NCI-H1092 (cell line): ENCODE data around the gene PRDM11.

Experiments
- DNase-seq: peaks from one replicate; lab custom pipeline; 2025; lab: John Stamatoyannopoulos, UW

The PRDM11 gene

DNA sequence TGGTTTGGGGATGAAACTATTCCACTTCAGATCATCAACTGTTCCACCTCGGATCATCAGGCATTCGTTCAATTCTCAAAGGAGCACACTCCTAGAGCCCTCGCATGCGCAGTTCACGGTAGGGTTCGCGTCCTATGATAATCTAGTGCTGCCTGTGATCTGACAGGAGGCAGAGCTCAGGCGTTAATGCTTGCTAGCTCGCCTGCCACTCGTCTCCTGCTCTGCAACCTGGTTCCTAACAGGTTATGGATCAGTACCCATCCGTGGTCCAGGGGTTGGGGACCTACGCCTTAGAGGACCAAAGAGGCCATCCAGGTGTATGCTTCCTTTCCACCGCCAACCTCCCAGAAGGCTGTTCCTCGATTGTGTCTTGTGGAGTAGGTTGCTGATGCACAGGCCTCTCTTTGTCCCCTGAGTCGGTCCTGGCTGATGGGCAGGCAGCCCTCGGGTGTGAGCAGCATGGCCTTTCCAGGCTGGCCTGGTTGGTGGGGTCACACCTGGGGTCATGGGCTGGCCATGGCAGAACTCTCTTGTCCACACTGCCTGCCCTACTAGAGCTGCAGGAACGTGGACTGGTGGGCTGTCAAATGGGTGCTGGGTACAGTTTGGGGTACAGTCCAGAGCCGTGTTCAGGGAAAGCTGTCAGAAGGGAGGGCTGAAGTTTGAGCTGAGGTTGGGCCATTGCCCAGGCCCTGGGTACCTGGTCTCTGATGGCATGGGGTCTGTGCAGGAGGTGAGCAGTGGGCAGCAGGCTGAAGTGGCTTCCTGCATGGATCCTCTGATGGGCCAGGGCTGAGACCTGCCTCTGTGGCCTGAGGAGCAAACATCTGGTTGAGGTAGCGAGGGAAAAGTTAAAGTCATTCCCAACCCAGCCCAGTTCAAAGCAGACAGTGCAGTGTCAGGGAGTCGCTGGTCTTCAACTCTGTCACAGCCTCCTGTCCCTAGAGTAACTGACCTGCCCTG lies 11.1 kb downstream of the PRDM11 start:
- no peak for DNase-seq

DNA sequence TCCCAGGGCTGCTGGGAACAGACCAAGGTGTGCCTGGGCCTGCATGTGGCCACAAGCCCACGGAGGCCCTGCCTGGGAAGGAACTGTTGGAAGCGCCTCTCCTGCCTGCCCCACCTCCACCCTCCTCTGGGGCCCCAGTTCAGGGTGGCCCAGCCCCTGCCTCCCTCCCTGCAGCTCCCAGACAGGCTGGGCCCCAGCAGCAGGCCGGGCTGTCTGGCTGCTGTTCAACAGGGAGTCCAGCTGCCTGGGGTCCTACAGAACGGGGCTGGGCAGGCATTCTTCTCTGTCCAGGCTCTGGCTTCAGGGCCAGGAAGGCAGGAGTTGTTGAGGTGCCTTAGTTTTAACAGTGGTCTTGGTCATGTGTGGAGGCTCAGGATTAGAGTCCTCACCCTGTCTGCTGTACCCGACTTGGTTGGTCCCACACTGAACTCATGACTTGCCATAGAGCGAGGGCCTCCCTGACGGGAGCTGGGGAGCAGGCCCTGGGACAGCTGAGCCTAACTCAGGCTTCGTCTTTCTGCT lies 11.8 kb downstream of the PRDM11 start:
- no peak for DNase-seq

DNA sequence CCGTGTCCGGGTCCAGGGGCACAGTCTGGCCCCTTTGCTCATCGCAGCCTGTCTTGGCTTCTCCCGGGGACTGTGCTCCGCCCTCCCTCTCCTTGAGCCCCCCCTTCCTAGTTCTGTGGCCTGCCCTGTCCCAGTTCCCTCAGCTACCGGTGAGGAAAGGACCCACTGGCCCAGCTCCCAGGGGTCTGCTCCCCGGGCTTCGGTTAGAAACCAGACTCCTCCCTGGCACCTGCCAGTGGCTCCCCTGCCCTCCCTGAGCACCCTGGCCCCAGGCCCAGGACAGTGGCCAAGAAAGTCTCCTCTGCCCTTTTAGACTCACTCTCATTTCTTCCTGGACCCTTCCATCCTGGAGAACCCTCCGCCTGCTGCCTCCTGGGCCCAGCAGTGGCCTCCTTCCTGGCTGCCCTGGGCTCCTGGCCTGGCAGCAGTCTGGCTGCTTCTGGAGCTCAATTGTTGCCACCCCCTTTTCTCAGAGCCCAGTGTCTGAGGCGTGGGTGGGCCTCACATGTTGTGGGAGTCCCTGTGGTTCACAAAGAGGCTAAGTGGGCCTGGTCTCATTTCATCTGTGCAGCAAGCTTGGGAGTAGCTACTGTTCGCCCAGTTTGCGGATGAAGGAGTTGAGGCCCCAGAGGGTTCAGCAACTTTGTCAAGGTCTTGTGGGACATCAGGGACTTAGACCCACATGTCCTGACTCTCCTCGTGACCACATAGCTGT lies 12.6 kb downstream of the PRDM11 start:
- no peak for DNase-seq

DNA sequence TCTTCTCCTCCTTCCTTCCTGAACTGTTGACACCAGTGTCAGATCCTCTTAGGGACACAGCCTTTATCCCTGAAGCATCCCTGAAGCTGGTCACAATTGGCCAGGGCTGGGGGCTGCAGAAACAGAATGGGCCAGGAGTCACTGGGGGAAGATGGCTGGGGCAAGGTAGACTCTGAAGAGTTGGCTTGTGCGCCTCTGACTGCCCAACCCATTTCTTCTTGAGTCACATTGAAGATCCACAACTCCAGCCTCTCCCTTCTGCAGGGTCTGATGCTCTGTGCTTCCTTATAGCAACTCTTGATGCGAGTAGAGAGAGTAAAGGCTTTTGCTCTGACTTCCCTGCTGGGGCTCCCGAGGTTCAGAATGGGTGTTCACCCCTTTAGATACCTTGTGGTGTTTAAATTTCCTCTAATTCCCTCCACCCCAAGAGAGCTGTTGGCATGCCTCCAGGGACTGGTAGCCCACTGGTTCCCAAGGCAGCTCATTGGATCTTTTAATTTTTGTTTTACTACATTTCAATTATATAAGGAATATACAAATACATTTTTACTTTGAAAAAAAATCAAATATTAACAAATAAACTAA lies 13.4 kb downstream of the PRDM11 start:
- no peak for DNase-seq

DNA sequence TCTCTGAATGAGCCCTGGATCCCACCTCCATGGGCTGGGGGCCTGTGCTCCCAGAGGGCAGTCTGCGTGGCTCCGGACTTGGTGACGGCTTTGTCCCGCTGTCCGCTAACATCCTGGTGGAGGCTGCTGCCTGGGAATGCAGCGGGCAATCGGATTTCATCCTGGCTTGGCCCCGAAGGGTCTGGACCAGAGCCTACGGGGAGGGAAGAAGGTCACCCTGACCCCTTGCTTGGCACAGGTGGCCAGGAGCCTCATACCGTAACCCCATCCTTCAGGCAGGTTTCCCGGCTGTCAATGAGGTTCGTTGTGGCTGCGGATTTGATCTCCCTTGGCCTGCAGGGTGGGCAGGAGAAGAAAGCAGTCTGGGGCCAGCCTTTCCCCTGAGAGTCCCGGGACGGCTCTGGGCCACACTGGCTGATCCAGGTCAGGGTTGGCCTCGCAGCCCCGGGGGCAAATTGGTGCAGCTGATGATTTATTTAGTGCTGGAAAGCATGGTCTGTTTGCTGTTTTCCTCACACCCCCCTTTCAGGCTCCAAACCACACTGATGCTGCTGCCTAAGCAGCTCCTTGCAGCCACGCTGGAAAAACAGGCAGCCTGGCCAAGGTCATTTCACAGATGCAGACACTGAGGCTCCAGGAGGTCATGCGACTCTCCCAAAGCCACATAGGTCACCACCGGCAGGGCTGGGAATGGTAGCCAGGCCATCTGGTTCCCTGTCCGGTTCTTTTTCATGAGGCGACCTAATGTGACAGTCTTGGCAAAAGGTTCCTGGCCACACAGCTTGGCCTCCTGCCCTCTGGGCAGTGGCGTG lies 15.0 kb downstream of the PRDM11 start:
- DNase-seq: no peak

DNA sequence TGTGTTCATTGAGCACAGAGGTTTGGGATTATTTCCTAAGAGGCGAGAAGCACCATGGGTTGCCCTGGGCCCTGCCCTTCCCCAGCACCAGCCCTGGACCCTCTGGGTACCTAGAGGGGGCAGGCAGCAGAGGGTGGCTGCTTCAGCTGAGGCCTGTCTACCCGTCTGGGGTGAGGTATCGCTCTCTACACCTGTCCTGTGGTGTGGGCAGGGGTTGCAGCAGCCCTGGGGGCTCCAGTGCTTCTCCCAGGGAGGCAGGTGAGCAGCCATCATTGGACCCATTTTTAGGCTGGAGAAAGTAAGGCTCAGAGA lies 15.6 kb downstream of the PRDM11 start:
- DNase-seq: no peak

DNA sequence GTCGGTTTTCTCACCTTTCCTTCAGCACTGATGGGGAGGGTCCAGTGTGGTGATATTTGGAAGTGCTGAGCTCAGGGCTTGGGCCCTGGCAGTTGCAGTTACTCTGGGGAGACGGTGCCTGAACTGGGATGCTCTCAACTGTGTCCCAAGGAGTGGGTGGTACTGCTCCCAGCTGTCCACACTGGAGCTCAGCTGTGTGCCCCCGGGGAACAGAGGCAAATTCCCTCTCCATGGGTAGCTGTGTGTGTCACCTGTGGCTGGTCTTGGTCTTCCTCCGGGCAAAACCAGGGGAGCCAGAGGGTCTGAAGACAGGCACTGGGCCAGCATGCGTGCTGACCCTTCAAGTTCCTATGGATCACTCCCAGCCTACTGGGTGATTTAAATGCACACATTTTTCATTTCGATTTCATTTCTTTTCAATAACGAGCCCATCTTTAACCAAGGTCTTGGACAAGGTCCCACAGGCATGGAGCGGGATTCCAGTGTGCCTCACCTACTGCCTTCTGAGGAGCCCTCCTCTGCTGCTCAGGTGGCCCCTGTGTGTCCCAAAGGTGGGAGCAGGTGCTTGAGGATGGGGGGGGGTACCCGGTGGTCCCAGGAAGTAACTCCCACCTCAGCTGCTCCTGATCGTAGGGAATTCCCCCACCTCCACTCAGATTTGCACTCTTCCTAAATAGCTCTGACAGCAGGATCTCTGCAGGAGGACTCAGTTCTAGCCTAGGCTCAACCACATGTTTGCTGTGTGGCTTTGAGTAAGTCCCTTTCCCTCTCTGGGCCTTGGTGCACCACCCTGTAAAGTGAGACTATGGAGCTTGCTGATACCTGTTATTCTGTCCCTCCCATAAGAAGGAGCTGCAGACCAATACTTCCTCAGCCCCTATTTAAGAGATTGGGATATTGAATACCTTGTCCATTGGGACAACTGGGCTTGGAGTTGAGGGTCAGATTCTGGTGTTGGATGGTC lies 16.8 kb downstream of the PRDM11 start:
- DNase-seq: no peak

DNA sequence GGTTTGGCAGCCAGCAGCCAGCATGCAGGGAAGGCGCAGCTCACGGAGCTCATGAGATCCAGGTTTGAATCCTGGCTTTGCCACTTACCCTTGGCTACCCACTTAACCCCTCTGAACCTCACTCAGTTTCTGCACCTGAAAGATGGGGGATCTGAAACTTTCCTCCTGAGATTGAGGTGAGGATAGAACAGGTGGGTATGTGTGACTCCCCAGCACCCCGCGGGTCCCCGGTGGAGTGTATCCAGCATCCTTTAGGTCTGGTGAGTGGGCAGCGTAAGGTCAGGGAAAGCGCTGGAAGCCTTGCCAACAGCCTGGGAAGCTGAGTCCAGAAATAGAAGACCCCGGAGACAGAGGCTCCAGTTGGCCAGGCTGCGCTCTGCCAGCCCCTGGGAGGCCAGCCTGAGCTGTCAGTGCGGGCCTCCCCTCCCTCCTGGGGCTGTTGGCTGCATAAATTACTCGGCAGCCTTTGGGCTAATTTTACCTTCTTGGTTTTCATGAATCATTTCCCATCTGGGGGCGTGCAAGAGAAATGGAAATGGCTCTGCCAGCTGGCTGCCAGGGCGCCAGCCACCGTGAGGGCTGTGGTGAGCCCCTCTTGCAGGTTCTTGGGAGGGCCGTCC lies 17.6 kb downstream of the PRDM11 start:
- no peak for DNase-seq

DNA sequence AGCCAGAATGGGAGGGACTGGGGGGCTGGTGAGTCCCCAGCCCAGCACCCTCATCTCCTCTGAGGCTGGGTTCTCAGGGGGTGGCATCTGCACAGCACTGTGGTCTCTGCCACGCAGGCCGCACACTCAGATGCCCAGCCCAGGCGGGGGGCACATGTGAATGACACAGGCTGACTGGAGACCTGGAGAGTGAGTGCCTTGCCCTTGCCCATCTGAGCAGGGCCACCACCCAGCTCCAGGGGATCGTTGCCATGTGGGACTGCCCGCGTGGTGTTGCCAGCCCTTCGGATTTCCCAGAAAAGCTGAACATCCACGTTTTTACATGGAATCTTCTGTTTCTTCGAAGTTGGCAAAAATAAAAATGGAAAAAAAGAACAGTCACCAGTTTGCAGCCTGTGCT lies 18.9 kb downstream of the PRDM11 start:
- DNase-seq: no peak

DNA sequence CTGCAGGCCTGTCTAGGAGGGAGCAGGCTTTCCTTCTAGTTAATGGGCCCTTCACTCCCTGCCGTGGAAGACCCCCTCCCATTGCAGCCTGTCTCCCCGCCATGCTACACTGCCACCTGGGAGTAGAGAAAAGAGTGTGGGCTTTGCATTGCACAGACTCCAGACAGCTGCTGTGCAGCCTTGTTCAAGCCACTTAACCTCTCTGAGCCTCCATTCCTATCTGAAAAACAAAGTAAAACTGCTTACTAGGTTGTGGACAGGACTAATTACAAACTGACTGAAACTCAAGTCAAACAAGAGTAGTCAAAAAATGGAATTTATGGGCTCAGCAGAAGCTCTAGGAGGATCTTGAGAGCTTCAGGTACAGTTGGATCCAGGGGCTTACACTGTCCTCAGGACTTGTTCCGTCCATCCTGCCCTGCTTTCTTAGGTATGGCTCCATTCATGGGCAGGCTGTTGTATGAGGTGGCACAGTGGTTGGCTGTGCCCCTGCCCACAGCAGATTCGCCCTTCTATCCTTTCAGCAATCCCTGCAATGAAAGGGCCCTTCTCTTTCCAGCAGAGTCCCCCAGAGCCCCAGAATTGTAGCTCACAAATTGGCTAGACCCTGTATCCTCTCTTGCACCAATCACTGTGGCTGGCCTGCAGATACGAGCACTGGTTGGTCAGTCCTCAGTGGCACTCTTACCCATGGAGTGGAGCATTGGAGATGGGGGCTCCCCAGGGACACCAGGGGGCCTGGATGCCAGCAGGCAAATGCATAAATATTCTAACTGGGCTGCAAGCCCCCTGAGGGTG lies 19.6 kb downstream of the PRDM11 start:
- no peak for DNase-seq

DNA sequence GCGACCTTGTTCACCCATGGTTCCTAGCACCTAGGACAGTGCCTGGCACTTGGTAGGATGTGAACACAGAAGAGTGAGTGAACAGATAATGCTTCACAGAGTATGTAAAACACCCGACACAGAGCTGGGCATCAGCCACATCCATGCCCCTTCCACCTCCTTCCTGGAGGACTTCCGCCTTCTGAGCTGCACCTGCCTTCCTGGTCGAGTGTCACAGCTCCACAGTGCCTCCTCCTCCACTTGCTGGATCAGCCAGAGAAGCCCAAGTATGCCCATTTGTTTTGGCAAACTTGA lies 20.1 kb downstream of the PRDM11 start:
- DNase-seq: no peak

DNA sequence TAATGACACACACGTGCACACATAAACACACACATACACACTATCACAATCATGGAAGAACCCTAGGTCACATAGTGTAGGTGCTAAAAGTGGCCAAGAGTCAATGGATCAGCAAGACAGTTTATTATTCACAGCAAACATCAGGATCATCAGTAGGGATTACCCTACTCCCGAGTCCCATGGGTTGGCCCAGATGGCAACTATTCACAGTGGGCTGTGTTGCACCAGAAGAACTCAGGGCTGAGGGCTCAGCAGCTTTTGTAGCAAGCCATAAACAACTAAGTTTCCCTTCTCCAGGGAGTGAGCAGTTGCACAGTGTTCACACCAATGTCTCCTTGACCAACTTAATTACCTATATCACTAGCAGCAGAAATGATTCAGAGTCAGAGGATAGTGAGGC lies 20.8 kb downstream of the PRDM11 start:
- DNase-seq: no peak

DNA sequence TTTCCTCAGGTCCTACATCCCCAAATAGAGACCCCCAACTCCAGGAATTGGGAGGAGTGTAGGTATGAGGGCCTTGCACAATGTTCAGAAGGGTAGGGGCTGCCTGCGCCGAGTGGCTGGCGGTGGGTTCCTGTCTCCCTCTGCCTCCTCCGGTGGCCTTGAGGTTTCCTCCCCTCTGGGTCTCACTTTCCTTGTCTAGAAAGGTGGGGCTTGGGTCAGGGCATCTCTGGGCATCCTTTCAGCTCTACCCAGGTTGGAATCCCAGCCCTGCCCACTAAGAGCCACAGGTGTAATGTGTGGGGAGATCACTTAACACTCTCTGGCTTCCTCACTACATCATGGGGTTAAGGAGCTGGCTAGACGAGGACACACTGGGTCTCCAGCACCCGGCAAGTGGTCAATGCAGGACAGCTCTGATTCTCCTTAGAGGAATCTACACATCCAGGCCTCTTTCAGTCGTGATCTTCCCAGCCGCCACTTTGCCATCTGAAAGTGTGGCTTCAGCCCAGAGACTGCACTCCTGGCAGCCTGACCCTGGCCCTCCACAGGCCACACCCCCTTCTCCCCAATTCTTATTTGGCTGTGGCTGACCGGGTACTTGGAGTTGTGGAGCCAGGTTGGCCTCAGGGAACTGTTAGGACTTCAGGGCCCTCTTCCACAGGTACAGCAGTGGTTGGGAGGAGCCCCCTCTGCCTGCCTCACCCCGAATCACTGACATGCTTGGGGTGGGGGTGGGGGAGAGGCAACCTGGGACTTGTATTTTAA lies 22.1 kb downstream of the PRDM11 start:
- no peak for DNase-seq

DNA sequence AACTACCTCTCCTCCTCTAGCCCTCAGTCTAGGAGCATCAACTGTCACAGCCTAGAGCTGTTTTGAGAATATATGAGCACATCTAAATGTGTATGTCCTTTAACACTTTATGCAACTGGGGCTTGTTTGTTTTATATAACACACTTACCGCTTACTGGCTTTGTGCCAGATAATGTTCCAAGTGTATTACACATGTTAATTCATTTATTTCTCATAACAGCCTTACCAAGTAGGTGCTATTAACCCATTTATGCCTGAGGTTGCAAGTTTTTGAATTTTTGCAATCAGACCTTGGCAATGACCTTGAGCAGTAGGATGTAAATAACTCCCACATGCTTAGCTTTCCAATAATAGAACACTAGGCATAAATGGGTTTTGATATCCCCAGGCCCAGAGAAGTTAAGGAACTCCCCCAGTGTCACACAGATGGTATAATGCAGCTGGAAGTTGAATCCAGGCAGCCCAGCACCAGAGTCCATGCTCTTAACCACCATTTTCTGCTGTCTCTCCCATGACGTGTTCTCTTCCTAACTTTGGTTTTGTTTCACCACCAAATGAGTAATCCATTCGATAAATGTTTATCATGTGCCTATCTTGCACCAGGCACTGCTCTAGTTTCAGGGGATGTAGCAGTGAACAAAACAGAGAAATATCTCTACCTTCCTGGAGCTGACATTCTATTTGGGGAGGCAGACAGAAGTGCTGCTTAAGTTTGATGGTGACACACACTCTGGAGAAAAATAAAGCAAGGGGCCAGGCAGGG lies 23.1 kb downstream of the PRDM11 start:
- DNase-seq: no peak

DNA sequence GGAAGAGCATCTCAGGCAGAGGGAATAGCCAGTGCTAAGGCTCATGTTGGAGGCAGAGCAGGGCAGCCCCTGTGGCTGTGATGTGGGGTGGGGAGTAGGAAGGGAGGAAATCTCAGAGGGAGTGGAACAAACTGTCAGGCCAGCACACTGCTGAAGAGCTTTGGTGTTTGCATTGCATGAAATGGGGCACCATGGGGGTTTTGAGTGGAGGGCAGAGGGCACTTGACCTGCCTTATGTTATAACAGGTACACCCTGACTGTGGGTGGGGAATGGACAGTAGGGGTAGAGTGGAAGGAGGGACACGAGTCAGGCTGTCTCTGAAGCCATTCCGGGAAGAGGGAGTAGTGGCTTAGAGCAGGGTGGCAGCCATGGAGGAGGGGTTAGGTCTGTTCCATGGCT lies 24.0 kb downstream of the PRDM11 start:
- DNase-seq: no peak

DNA sequence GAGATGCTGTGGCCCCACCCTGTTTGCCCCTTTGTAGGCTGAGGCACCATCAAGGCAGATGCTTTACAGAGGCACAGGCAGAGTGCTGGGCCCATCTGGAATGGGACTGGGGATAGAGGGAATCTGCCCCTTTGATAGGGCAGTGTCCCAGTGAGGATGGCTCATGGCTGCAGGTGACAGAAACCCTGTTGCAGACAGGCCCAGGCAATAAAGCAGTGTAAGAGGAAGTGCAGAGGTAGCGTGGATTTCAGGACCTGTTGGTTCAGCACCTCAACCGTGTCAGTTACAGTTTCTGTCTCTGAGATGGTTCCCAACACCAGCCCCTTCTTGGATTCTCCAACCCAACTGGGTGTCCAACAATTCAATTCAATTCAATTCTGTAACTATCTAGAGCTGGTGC lies 25.1 kb downstream of the PRDM11 start:
- DNase-seq: no peak

DNA sequence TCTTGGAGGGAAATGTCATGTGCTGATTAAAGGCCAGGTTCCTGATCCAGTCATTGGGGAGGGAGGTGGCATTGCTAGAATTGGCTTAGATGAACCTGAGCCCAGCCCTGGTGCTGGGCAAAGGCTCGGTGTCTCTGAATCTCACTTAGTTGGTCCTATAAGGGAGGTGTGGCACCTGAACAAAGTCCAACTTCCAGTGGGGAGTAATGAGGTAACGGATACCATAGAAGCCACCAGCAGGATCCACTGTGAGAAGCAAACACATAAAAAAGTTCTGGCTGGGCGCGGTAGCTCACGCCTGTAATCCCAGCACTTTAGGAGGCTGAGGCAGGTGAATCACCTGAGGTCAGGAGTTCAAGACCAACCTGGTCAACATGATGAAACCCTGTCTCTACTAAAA lies 26.6 kb downstream of the PRDM11 start:
- no peak for DNase-seq

DNA sequence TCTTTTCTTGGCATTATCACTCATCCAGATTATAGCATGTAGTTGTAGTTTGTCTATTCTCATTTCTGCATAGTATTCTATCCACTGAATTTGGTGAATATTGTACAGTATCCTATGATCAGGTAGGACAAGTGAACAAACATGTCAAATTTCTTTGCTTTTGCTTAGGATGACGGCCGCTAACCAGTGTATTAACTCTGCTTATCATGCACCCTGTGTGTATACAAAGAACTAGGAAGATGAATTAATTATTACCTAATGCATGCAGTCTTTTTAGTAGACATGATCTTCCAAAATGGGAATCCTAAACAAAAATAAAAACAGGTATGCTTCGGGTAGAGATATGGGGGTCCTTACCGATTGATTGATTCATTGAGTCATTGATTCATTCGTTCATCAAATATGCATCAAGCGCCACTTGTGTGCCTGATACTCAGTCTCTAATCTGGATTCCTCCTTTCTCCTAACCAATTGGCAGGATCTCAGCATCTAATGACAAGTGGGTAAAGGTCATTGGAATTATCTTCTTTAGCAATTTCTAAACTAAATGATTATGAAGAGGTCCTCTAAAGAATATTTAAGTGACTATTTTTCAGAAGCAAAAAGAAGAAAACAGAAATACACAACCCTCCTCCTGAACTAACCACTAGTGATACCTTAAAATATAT lies 27.9 kb downstream of the PRDM11 start:
- DNase-seq: no peak
